CD4-positive, CD25-positive, alpha-beta regulatory T cell (primary cell): ENCODE measurements around the gene TRAK1. TPM values are rescaled to one million over a fixed set of nuclear protein-coding genes. Genes with fewer than 3 reads are reported as not detected.

Source experiments
- ATAC-seq, 2 donors: fragments of 150-1000 bp; cut with Tn5 transposase; one replicate each; pipeline ENCODE4 v1.10.0; 2021; ENCODE audit warnings: low read depth in 2 of 2, moderate number of reproducible peaks in 2 of 2, moderate library complexity in 1 of 2
- DNase-seq, 3 donors: peaks; one replicate each; pipeline versions ENCODE4 v3.0.0 to v3.0.0-alpha.2; 2012 to 2022; ENCODE audit warnings: mixed read lengths in 1 of 3
- H3K27ac ChIP-seq: one replicate; pipeline ENCODE4 v1.7.0; 2013; ENCODE audit warnings: mild to moderate bottlenecking, low read length; ENCODE audit not compliant: insufficient read depth, poor library complexity, severe bottlenecking
- H3K27me3 ChIP-seq: one replicate; pipeline ENCODE4 v1.7.0; 2013; ENCODE audit warnings: low read length; ENCODE audit not compliant: control insufficient read depth, insufficient read depth
- H3K36me3 ChIP-seq: one replicate; pipeline ENCODE4 v1.7.0; 2013; ENCODE audit warnings: mild to moderate bottlenecking, low read length, moderate library complexity; ENCODE audit not compliant: control insufficient read depth, insufficient read depth
- H3K4me1 ChIP-seq: 2 replicates; pipeline ENCODE4 v1.7.0; 2013; ENCODE audit warnings: mild to moderate bottlenecking, low read length; ENCODE audit not compliant: insufficient read depth, control insufficient read depth, poor library complexity, severe bottlenecking
- H3K4me3 ChIP-seq: one replicate; pipeline ENCODE4 v1.7.0; 2013; ENCODE audit warnings: low read depth, mild to moderate bottlenecking, low read length, moderate library complexity
- H3K9me3 ChIP-seq, 2 experiments: 1 replicate in 1 of 2; 2 replicates in 1 of 2; pipeline ENCODE4 v1.7.0; 2013; ENCODE audit warnings: low read length in 2 of 2, mild to moderate bottlenecking in 1 of 2, moderate library complexity in 1 of 2; ENCODE audit not compliant: control insufficient read depth in 2 of 2
- H3K27ac Mint-ChIP-seq, 3 donors: one replicate each; pipeline ENCODE4 v1.8.0; 2020 to 2022; ENCODE audit warnings: mild to moderate bottlenecking in 3 of 3, mixed read lengths in 3 of 3, moderate library complexity in 2 of 3
- H3K27me3 Mint-ChIP-seq: one replicate; pipeline ENCODE4 v1.8.0; 2022; ENCODE audit warnings: mild to moderate bottlenecking, mixed read lengths
- H3K36me3 Mint-ChIP-seq: one replicate; pipeline ENCODE4 v1.8.0; 2020; ENCODE audit warnings: mixed read lengths
- H3K4me1 Mint-ChIP-seq, 4 donors: one replicate each; pipeline ENCODE4 v1.8.0; 2020 to 2022; ENCODE audit warnings: mixed read lengths in 4 of 4, mild to moderate bottlenecking in 1 of 4
- H3K4me3 Mint-ChIP-seq, 4 donors: one replicate each; pipeline ENCODE4 v1.8.0; 2020 to 2022; ENCODE audit warnings: mild to moderate bottlenecking in 4 of 4, mixed read lengths in 4 of 4, moderate library complexity in 3 of 4
- H3K9me3 Mint-ChIP-seq, 7 donors: one replicate each; pipeline ENCODE4 v1.8.0; 2020 to 2022; ENCODE audit warnings: mixed read lengths in 7 of 7, mild to moderate bottlenecking in 3 of 7, moderate library complexity in 2 of 7
- polyA plus RNA-seq, 4 donors: library from polyadenylated mRNA; unstranded; fragments of 300-500 nt; fragmentation: Illumina TruSeq; gene quantifications; one replicate each; pipeline ENCODE4 v1.2.3, GENCODE V29; 2021
- total RNA-seq: library from RNA; stranded (reverse); gene quantifications from one replicate; pipeline ENCODE4 v1.2.3, GENCODE V29; 2022

The TRAK1 gene
- total and polyA plus RNA-seq, 5 donors from 2014 or later: 2.6 to 23.3 (median 3.5) TPM

GRCh38 chr3:42228796-42229195, 137.6 kb downstream of the TRAK1 start:
- peak in 2 of 3 donors; percentile 7 to 38 for DNase-seq
- H3K36me3 ChIP-seq: peaks cover 8% of the 10 kb centered on the region
- no peaks in the 10 kb centered on the region for H3K9me3 Mint-ChIP-seq
- no peaks in the 10 kb centered on the region for H3K27me3 ChIP-seq
- ATAC-seq: no peak
- H3K4me3 Mint-ChIP-seq: no peak overlapping the region
- no peaks in the 10 kb centered on the region for H3K27me3 Mint-ChIP-seq
- no peaks in the 10 kb centered on the region for H3K4me1 Mint-ChIP-seq
- no peak overlapping the region for H3K27ac Mint-ChIP-seq
- peaks cover 11% of the 10 kb centered on the region for H3K36me3 Mint-ChIP-seq
- H3K4me1 ChIP-seq: no peaks in the 10 kb centered on the region
- no peaks in the 10 kb centered on the region for H3K9me3 ChIP-seq
- H3K4me3 ChIP-seq: no peak overlapping the region
- no peak overlapping the region for H3K27ac ChIP-seq

- H3K27me3 ChIP-seq: no peaks in the 10 kb centered on the region
- ATAC-seq (no peak), DNase-seq (no peak)
- Mint-ChIP-seq H3K36me3 (peaks cover 7% of the 10 kb centered on the region), H3K9me3 (peaks cover 0 to 2% (median 0%) of the 10 kb centered on the region in 7 donors), H3K4me3 (no peak overlapping the region), H3K27ac (no peak overlapping the region), H3K4me1 (no peaks in the 10 kb centered on the region), H3K27me3 (no peaks in the 10 kb centered on the region)
- peaks cover 2% of the 10 kb centered on the region for H3K36me3 ChIP-seq
- H3K9me3 ChIP-seq: no peaks in the 10 kb centered on the region
- H3K27ac ChIP-seq: no peak overlapping the region
- H3K4me3 ChIP-seq: no peak overlapping the region
- H3K4me1 ChIP-seq: no peaks in the 10 kb centered on the region
Observed at GRCh38 chr3:42229266-42229941, 138.2 kb downstream of the TRAK1 start.

- ATAC-seq (no peak), DNase-seq (no peak)
- H3K4me1 ChIP-seq: no peaks in the 10 kb centered on the region
- H3K36me3 ChIP-seq: no peaks in the 10 kb centered on the region
- Mint-ChIP-seq H3K9me3 (peaks cover 0 to 2% (median 0%) of the 10 kb centered on the region in 7 donors), H3K27me3 (peaks cover 5% of the 10 kb centered on the region), H3K4me1 (no peaks in the 10 kb centered on the region), H3K4me3 (no peak overlapping the region), H3K27ac (no peak overlapping the region), H3K36me3 (peaks cover 3% of the 10 kb centered on the region)
- H3K27ac ChIP-seq: no peak overlapping the region
- no peaks in the 10 kb centered on the region for H3K9me3 ChIP-seq
- H3K27me3 ChIP-seq: no peaks in the 10 kb centered on the region
- H3K4me3 ChIP-seq: no peak overlapping the region
Observed at GRCh38 chr3:42229942-42230688, 139.0 kb downstream of the TRAK1 start.

- Histone ChIP-seq H3K4me3 (no peak overlapping the region), H3K27ac (no peak overlapping the region), H3K27me3 (no peaks in the 10 kb centered on the region), H3K4me1 (no peaks in the 10 kb centered on the region), H3K36me3 (no peaks in the 10 kb centered on the region), H3K9me3 (no peaks in the 10 kb centered on the region)
- DNase-seq: no peak
- Mint-ChIP-seq H3K36me3 (no peaks in the 10 kb centered on the region), H3K4me1 (no peaks in the 10 kb centered on the region), H3K4me3 (no peak overlapping the region), H3K27me3 (peaks cover 13% of the 10 kb centered on the region), H3K9me3 (peaks cover 0 to 2% (median 0%) of the 10 kb centered on the region in 7 donors), H3K27ac (peak overlapping the region in 1 of 3 donors; percentile 38)
- ATAC-seq: no peak
Observed at GRCh38 chr3:42230860-42231259, 139.7 kb downstream of the TRAK1 start.

GRCh38 chr3:42235532-42235931, 144.4 kb downstream of the TRAK1 start:
- H3K27me3 Mint-ChIP-seq: peaks cover 20% of the 10 kb centered on the region
- no peaks in the 10 kb centered on the region for H3K36me3 ChIP-seq
- ATAC-seq (no peak), DNase-seq (no peak)
- no peaks in the 10 kb centered on the region for H3K36me3 Mint-ChIP-seq
- H3K27me3 ChIP-seq: no peaks in the 10 kb centered on the region
- H3K27ac ChIP-seq: no peak overlapping the region
- no peaks in the 10 kb centered on the region for H3K4me1 Mint-ChIP-seq
- H3K9me3 Mint-ChIP-seq: peaks cover 0 to 10% (median 2%) of the 10 kb centered on the region in 7 donors
- no peak overlapping the region for H3K4me3 Mint-ChIP-seq
- no peaks in the 10 kb centered on the region for H3K4me1 ChIP-seq
- H3K9me3 ChIP-seq: peaks cover 7 to 8% of the 10 kb centered on the region in 2 experiments
- no peak overlapping the region for H3K27ac Mint-ChIP-seq
- H3K4me3 ChIP-seq: no peak overlapping the region

GRCh38 chr3:42236611-42237010, 145.5 kb downstream of the TRAK1 start:
- Histone ChIP-seq H3K27me3 (no peaks in the 10 kb centered on the region), H3K9me3 (peaks cover 7 to 8% of the 10 kb centered on the region in 2 experiments), H3K4me3 (no peak overlapping the region), H3K36me3 (no peaks in the 10 kb centered on the region), H3K4me1 (no peaks in the 10 kb centered on the region), H3K27ac (no peak overlapping the region)
- H3K9me3 Mint-ChIP-seq: peaks cover 0 to 10% (median 2%) of the 10 kb centered on the region in 7 donors
- H3K27ac Mint-ChIP-seq: no peak overlapping the region
- ATAC-seq: no peak
- H3K27me3 Mint-ChIP-seq: peaks cover 20% of the 10 kb centered on the region
- no peak for DNase-seq
- H3K4me1 Mint-ChIP-seq: no peaks in the 10 kb centered on the region
- no peaks in the 10 kb centered on the region for H3K36me3 Mint-ChIP-seq
- H3K4me3 Mint-ChIP-seq: no peak overlapping the region

- Histone ChIP-seq H3K4me3 (no peak overlapping the region), H3K4me1 (no peaks in the 10 kb centered on the region), H3K36me3 (no peaks in the 10 kb centered on the region), H3K9me3 (no peaks in the 10 kb centered on the region), H3K27ac (no peak overlapping the region), H3K27me3 (peaks cover 5% of the 10 kb centered on the region)
- Mint-ChIP-seq H3K4me1 (peaks cover 0 to 9% (median 4%) of the 10 kb centered on the region in 4 donors), H3K27me3 (peaks cover 5% of the 10 kb centered on the region), H3K36me3 (no peaks in the 10 kb centered on the region), H3K9me3 (peaks cover 0 to 3% (median 0%) of the 10 kb centered on the region in 7 donors), H3K27ac (no peak overlapping the region), H3K4me3 (no peak overlapping the region)
- ATAC-seq (no peak), DNase-seq (no peak)
Observed at GRCh38 chr3:42246091-42246490, 154.9 kb downstream of the TRAK1 start.
